HG02610 (cell line): ENCODE results near the gene NAA80.

Experiments
- ATAC-seq: cut with Tn5 transposase; IDR thresholded peaks from one replicate; pipeline ENCODE4 v1.9.1; 2021; ENCODE audit warnings: mild to moderate bottlenecking, moderate library complexity; ENCODE audit not compliant: unreplicated experiment

Gene NAA80

DNA sequence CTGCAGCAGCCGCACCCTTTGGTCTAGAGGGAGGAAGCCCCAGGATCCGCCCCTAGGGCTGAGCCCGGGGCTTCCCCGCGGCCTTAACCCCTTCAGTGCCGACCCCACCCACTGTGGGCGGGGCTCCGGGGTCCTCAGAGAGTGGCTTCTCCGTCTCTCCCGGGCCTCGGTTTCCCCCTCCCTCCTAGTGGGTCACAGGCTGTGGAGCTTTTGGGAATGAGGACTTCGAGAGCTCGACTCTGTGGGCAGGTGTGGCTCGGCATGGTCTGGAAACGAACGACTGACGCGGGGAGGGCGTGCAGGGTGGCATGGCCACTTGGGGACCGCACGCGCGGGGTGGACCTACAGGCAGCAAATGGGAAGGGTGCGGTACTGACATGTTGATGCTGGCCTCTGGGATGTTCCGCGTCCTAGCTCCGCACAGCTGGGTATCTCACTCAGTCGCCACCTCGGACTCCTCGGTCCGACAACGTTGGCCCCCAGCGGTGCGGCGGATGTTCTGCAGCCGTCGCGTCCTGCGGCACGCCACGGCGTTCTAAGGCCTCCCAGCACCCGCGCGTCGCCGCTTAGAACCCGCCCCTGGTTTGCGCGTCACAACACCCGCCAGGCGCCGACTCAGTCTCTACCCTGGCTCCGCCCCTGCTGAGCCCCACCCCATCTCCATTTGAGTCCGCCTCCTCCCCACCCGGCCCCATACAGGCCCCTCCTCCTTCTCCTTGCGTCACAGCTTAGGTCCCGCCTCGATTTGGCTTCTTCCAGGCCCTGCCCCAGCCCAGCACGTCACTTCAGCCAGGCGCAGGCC lies at the start of gene NAA80, which contains the start of gene HYAL3:
Gene NAA80 (minus strand): TSS at position 570 of the 802 bp plus-strand sequence. CDS start 1,942 bp downstream, outside the sequence.
Gene HYAL3 (minus strand): TSS at position 570 of the 802 bp plus-strand sequence. CDS start 3,803 bp downstream, outside the sequence.
- peak; percentile 86 for ATAC-seq

- no peak for ATAC-seq
Observed at GRCh38 chr3:50347187-50347813, 48.1 kb upstream of the NAA80 start.

DNA sequence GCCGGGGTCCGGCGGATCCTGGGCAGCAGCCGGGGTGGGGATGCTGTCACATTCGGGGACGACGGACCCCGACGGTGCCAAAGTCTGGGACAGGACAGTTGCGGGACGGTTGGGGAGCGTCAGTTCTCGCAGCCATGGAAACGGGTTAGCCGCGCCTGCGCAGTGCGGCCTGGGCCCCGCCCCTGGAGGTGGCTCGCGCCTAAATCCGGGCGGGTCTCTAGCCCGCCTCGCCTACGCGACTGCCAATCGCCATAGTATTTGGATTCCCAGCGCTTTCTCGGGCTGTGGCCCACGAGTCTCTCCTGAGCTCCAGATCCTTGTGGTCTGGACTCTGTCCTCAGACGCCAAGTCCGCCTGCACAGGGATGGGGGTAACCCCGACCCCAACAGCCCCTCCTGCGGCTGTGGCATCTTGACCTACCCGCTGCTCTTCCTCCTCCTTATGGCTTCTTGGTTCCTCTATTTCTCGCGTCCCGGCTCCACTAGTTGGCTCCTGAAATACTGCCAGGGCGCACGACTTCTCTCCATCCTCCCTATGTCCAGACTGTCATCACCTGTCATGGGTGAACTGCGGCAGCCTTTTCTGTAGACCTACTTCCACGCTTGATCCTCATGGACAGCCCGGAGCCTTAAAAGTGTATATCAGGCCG lies 46.5 kb upstream of the NAA80 start, which contains the start of gene ZMYND10:
Gene ZMYND10 (minus strand): TSS at position 147 of the 649 bp plus-strand sequence. CDS start 153 bp downstream, outside the sequence.
- ATAC-seq = no peak

DNA sequence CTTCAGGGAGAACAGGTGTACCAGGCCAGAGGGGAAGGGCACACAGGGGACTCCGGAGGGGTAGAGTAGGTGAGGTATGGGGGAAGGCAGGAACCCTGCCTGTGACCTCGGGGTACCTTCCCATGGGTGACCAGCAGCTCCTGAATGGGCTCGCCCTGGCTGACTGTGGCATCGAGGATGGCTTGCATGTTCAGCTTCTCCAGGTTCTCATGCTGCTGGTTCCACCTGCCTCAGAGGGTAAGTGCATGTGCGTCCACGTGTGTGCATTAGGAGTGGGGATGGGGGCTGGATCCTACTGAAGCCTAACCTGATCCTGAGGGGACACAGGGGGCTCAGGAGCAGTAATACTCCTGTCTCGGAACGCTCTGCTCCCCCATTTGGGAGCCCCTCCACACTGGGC lies 45.8 kb upstream of the NAA80 start:
- ATAC-seq = no peak

DNA sequence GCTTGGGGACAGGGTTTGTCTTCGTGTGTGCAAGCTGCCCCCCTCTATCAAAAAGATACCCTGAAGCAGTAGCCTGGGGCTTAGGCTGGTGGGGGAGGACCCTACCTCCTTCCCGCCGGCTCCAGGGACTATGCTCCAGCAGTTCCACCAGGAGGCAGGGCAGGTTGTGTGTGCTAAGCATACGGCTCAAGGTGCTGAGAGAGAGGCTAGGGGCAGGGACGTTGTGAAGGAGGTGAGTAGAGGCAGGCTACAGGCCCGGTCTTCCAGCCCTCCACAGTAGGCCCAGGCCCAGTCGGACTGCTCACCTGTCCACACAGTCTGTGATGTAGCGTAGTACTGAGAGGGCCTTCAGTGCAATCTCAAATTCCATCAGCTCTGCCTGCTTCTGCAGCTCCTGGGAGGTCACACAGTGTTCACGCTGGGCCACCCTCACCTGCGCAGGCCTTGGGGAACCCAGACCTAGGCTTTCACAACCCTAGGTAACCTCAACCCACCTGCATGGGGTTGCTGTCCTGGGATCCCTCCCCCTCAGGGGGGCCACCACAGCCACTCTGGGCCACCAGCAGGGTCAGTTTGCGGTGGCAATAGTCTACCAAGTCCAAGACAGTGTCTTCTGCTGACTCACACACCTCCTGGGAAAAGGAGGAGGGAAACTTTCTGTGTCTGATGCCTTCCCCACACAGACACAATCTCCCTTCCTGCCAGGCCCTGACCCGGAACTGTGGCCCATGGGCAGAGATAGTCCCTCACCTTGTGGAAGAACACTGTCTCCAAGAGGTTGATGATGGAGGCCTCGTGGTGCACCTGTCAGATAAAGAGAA lies 43.8 kb upstream of the NAA80 start:
- ATAC-seq = no peak

DNA sequence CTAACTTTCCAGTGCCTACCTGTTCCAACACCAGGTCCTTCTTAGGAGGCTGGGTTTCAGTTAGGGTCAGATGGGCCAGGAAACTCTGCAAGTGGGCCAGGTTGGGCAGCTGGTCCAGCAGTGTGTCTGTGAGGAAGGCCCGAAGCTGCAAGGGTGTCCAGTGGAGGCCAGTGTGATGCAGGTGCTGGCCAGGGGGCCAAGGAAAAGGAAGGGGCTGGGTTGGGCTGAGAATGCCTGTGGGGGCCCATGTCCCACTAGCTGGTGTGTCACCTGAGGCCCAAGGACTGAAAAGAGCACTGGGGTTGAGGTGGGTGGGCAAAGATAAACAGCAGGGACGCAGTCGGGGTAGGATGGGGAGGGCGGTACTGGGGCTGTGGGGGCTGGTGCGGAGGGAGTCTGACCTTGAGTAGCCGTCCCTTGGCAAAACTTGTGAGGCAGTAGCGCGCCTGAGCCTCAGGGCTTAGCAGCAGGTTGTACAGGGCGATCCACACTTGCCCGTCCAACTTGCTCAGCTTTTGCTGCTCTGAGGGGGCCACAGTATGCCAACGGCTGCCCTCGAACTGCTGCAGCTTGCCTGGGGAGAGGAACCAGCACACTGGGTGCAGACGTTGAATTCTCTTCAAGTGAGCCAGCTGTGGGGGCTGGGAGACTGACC lies 42.9 kb upstream of the NAA80 start:
- no peak for ATAC-seq

GRCh38 chr3:50341537-50341936 lies 42.3 kb upstream of the NAA80 start:
- no peak for ATAC-seq

- ATAC-seq = peak; percentile 17
Observed at GRCh38 chr3:50340448-50341329, 41.5 kb upstream of the NAA80 start, which contains the start of gene RASSF1. TSS of gene RASSF1 (minus strand) at chr3:50340836. CDS start at chr3:50340805, 31 bp downstream.

DNA sequence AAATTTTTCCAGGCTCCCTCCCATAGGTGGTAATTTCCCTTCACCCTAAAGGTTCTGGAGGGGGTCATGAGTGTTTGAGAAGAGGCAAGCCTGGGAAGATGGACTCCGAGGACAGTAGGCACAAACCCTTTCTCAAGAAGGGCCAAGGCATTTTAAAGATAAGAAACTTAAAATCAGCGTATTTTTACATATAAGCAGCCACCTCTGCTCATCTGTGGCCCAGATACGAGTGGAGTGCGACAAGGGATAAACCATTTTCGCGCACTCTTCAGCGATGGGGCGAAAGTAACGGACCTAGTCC lies 40.9 kb upstream of the NAA80 start:
- ATAC-seq = no peak

DNA sequence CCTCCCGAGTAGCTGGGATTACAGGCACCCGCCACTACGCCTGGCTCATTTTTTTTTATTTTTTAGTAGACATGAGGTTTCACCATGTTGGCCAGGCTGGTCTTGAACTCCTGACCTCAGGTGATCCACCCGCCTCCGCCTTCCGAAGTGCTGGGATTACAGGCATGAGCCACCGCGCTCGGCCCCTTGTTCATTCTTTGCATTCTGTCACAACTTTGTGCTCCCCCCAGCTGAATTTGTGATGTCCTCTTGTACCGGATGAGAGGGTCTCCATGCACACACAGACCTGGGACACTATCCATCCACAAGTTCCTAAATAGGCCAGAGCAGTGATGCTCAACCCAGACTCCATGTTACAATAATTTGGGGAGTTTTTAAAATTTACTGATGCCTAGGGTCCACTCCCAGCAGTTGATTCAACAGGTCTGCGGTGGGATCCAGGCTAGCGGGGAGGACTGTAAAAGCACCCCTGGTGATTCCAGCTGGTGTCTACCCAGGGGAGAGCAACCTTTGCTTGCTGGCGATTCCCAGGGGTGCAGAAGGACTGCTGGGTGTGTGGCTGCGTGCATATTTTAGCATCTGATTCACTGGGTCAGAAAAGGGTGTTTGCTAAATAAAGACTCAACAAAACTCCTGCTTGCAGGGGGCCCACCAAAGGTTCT lies 40.4 kb upstream of the NAA80 start:
- no peak for ATAC-seq

GRCh38 chr3:50338965-50339364 lies 39.8 kb upstream of the NAA80 start:
- ATAC-seq = no peak

DNA sequence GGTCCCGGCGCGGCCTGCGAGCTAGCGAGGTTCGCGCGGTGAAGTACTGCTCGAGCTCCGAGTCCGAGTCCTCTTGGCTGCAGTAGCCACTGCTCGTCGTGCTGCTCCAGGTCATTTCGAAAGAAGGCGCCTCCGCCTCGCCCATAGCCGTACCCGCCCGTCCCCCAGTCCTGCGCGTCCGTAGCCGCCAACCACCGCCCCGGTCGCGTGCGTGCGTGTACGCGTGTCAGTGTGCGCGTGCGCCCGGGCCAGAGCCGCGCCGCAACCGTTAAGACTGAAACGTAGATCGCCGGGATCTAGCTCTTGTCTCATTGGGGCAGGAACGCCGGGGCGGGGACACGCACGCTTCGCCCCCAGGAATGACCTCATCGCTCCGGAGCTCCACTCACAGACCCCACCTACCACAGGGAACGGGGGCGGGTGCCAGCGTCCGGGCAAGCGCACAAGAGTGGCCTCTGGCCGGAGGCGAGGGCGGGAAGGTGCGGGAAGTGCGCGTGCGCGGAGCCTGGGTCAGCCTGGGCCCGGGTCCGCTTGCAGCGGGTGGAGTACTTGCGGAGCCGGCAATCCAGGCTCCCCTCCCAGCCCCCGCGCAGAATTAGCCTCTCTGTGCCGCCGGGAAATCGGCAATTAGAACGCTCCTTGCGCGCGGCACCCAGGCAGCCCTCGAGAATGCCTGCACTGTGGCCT lies 38.1 kb upstream of the NAA80 start:
- ATAC-seq = peak; percentile 72

GRCh38 chr3:50336452-50337174 lies 37.4 kb upstream of the NAA80 start:
- peak; percentile 27 for ATAC-seq

- no peak for ATAC-seq
Observed at GRCh38 chr3:50334339-50335075, 35.3 kb upstream of the NAA80 start.

DNA sequence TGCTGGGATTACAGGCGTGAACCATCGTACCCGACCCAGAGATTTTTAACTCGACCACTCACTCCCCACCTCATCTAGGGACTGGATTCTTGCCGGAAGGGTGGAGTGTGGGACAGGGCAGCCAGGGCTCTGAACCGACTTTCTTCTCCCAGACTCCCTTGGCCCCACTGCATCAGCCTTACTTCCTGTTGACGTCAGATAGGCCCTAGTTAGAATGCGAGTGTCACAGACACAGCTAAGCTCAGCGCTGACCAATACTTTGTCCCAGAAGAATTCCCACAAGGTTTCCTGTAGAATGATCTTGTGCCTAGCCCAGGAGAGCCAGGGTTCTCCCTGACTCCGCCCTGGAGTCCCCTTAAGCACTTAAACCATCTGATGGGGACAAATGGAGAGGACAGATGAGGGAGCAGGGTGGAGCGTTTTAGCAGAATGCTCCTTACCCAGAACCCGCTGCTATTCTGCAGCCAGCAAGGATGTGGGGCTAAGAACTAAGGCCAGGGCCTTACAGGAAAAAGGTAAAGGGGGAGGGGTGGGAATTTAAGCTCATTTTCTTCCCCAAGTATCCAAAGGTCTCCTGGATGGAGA lies 34.6 kb upstream of the NAA80 start:
- ATAC-seq = no peak

- no peak for ATAC-seq
Observed at GRCh38 chr3:50331364-50331907, 32.2 kb upstream of the NAA80 start.
